Tibial artery (tissue), 4 donors: Measurements from ENCODE around the gene RAB22A.

Experiments
- DNase-seq, 2 donors: peaks; one replicate each; pipeline ENCODE4 v3.0.0-alpha.2; 2019
- H3K27ac ChIP-seq, 2 donors: fragments of 200-600 bp; sonication (generic) in 1 of 2; 1 replicate in 1 of 2; 2 replicates in 1 of 2; pipeline ENCODE4 v1.5.1; 2018 to 2019; ENCODE audit warnings: mild to moderate bottlenecking in 1 of 2
- H3K27me3 ChIP-seq, 2 donors: fragments of 200-600 bp; sonication (generic) in 1 of 2; one replicate each; pipeline versions ENCODE4 v1.5.1 to v1.6.0; 2016 to 2019
- H3K36me3 ChIP-seq, 3 donors: fragments of 200-600 bp; sonication (generic) in 2 of 3; one replicate each; pipeline ENCODE4 v1.5.1; 2016 to 2019; ENCODE audit warnings: mild to moderate bottlenecking in 2 of 3
- H3K4me1 ChIP-seq, 4 donors: fragments of 200-600 bp; sonication (generic) in 2 of 4; 1 replicate in 3 of 4; 2 replicates in 1 of 4; pipeline ENCODE4 v1.5.1; 2016 to 2019
- H3K4me3 ChIP-seq, 2 donors: fragments of 200-600 bp; sonication (generic) in 1 of 2; 1 replicate in 1 of 2; 2 replicates in 1 of 2; pipeline ENCODE4 v1.5.1; 2018 to 2019; ENCODE audit warnings: mild to moderate bottlenecking in 2 of 2
- H3K9me3 ChIP-seq, 3 donors: fragments of 200-600 bp; sonication (generic) in 1 of 3; one replicate each; pipeline ENCODE4 v1.5.1; 2016 to 2019
- CTCF ChIP-seq, 2 experiments: fragments of 200-600 bp in 1 of 2; fragments of 450-650 bp in 1 of 2; IDR thresholded peaks; one replicate each; pipeline ENCODE4 v1.5.1; 2017 to 2019; ENCODE audit warnings: antibody characterized with exemption in 2 of 2, mild to moderate bottlenecking in 1 of 2, moderate library complexity in 1 of 2
- intact Hi-C: fragments of 100-400 bp; cut with DNase I; formaldehyde crosslinking; loops from one replicate; pipeline ENCODE4 v1.15.0; 2023; ENCODE audit warnings: low total_unique reads

Gene RAB22A

GRCh38 chr20:58377017-58377416, 67.5 kb downstream of the RAB22A start:
- H3K4me1 ChIP-seq, result no peaks in the 10 kb centered on the region
- no peak for DNase-seq
- H3K4me3 ChIP-seq, result no peak overlapping the region
- intact Hi-C loops, result no loop called here
- H3K27me3 ChIP-seq, result peaks cover 0 to 8% of the 10 kb centered on the region in 2 donors
- TF ChIP-seq CTCF (IDR thresholded peaks at IDR 0.05), result no peak
- peaks cover 0 to 3% (median 0%) of the 10 kb centered on the region in 3 donors for H3K9me3 ChIP-seq
- no peaks in the 10 kb centered on the region for H3K36me3 ChIP-seq
- H3K27ac ChIP-seq, result no peak overlapping the region

- peaks cover 0 to 15% of the 10 kb centered on the region in 2 donors for H3K27me3 ChIP-seq
- intact Hi-C loops, result no loop called here
- H3K4me1 ChIP-seq, result no peaks in the 10 kb centered on the region
- H3K27ac ChIP-seq, result no peak overlapping the region
- H3K4me3 ChIP-seq, result no peak overlapping the region
- H3K36me3 ChIP-seq, result no peaks in the 10 kb centered on the region
- DNase-seq, result no peak
- no peak for TF ChIP-seq CTCF (IDR thresholded peaks at IDR 0.05)
- peaks cover 0 to 5% (median 0%) of the 10 kb centered on the region in 3 donors for H3K9me3 ChIP-seq
Measured at GRCh38 chr20:58377766-58378401, 68.4 kb downstream of the RAB22A start.

GRCh38 chr20:58378704-58379103, 69.2 kb downstream of the RAB22A start:
- no peak overlapping the region for H3K4me3 ChIP-seq
- intact Hi-C loops, result no loop called here
- DNase-seq, result no peak
- no peak for TF ChIP-seq CTCF (IDR thresholded peaks at IDR 0.05)
- no peak overlapping the region for H3K27ac ChIP-seq
- peaks cover 0 to 15% of the 10 kb centered on the region in 2 donors for H3K27me3 ChIP-seq
- no peaks in the 10 kb centered on the region for H3K4me1 ChIP-seq
- no peaks in the 10 kb centered on the region for H3K36me3 ChIP-seq
- peaks cover 0 to 5% (median 0%) of the 10 kb centered on the region in 3 donors for H3K9me3 ChIP-seq

- no peak overlapping the region for H3K27ac ChIP-seq
- intact Hi-C loops, result no loop called here
- no peak for DNase-seq
- H3K4me1 ChIP-seq, result no peaks in the 10 kb centered on the region
- peaks cover 0 to 13% of the 10 kb centered on the region in 2 donors for H3K27me3 ChIP-seq
- H3K36me3 ChIP-seq, result no peaks in the 10 kb centered on the region
- no peak overlapping the region for H3K4me3 ChIP-seq
- no peak for TF ChIP-seq CTCF (IDR thresholded peaks at IDR 0.05)
- H3K9me3 ChIP-seq, result peaks cover 0 to 5% (median 0%) of the 10 kb centered on the region in 3 donors
Measured at GRCh38 chr20:58381627-58382026, 72.1 kb downstream of the RAB22A start.

GRCh38 chr20:58382096-58382495, 72.6 kb downstream of the RAB22A start:
- no peak for DNase-seq
- peaks cover 0 to 12% of the 10 kb centered on the region in 2 donors for H3K27me3 ChIP-seq
- no peaks in the 10 kb centered on the region for H3K36me3 ChIP-seq
- H3K4me3 ChIP-seq, result no peak overlapping the region
- no peaks in the 10 kb centered on the region for H3K4me1 ChIP-seq
- no peak for TF ChIP-seq CTCF (IDR thresholded peaks at IDR 0.05)
- H3K9me3 ChIP-seq, result peaks cover 0 to 5% (median 0%) of the 10 kb centered on the region in 3 donors
- H3K27ac ChIP-seq, result no peak overlapping the region
- intact Hi-C loops, result no loop called here
